Gastrocnemius medialis (tissue), 4 donors: Measurements from ENCODE around the gene COPS2. TPM values are rescaled to one million over a fixed set of nuclear protein-coding genes. Genes with fewer than 3 reads are reported as not detected.

Experiments used
- ATAC-seq, 2 donors: fragments of 150-250 bp; one replicate each; pipeline ENCODE4 v1.9.1; 2016
- DNase-seq, 2 donors: peaks; one replicate each; pipeline ENCODE4 v3.0.0-alpha.2; 2019
- H3K27ac ChIP-seq, 4 donors: fragments of 200-600 bp; sonication (generic); 1 replicate in 1 of 4; 2 replicates in 3 of 4; pipeline ENCODE4 v1.5.1; 2016 to 2018; ENCODE audit warnings: mild to moderate bottlenecking in 2 of 4, moderate library complexity in 1 of 4
- H3K27me3 ChIP-seq, 3 donors: fragments of 200-600 bp; sonication (generic) in 2 of 3; 1 replicate in 1 of 3; 2 replicates in 2 of 3; pipeline versions ENCODE4 v1.5.1 to v1.6.0; 2016 to 2019; ENCODE audit warnings: mild to moderate bottlenecking in 1 of 3, moderate library complexity in 1 of 3
- H3K36me3 ChIP-seq, 2 donors: fragments of 200-600 bp; sonication (generic) in 1 of 2; one replicate each; pipeline ENCODE4 v1.5.1; 2017 to 2018
- H3K4me1 ChIP-seq, 2 donors: fragments of 200-600 bp; sonication (generic) in 1 of 2; one replicate each; pipeline ENCODE4 v1.5.1; 2016 to 2017; ENCODE audit warnings: mild to moderate bottlenecking in 2 of 2
- H3K4me3 ChIP-seq, 4 donors: fragments of 200-600 bp; sonication (generic) in 3 of 4; 1 replicate in 1 of 4; 2 replicates in 3 of 4; pipeline ENCODE4 v1.5.1; 2016 to 2019; ENCODE audit warnings: mild to moderate bottlenecking in 2 of 4
- H3K9me3 ChIP-seq, 3 donors: fragments of 200-600 bp; sonication (generic) in 2 of 3; 1 replicate in 1 of 3; 2 replicates in 2 of 3; pipeline ENCODE4 v1.5.1; 2016 to 2019
- POLR2A ChIP-seq, 2 donors: fragments of 450-650 bp; IDR thresholded peaks; one replicate each; pipeline ENCODE4 v1.6.1; 2017; ENCODE audit warnings: antibody characterized with exemption in 2 of 2, mild to moderate bottlenecking in 2 of 2, moderate library complexity in 2 of 2
- in situ Hi-C, 4 donors: fragments of 200-750 bp; cut with MboI; loops; one replicate each; pipeline versions ENCODE4 v1.15.0 to v1.8.0; 2017; ENCODE audit warnings: low sequenced_read_pairs in 4 of 4
- intact Hi-C: fragments of 100-400 bp; cut with DNase I; formaldehyde crosslinking; loops from one replicate; pipeline ENCODE4 v1.15.1; 2023; ENCODE audit warnings: low total_unique reads
- total RNA-seq, 4 donors: library from RNA; depleted of rRNA; stranded (reverse); fragments of >200 nt; gene quantifications; one replicate each; pipeline versions ENCODE4 v1.1.0 to v1.2.3, GENCODE V29; 2016
- TF ChIP-seq, protein P1 (sequence below), 5 experiments: fragments of 450-650 bp in 3 of 5; fragments of 200-600 bp in 2 of 5; sonication (generic) in 2 of 5; IDR thresholded peaks in 4 of 5; conservative IDR thresholded peaks in 1 of 5; 1 replicate in 4 of 5; 2 replicates in 1 of 5; pipeline ENCODE4 v1.5.1; 2016 to 2019; ENCODE audit warnings: antibody characterized with exemption in 5 of 5, mild to moderate bottlenecking in 3 of 5, moderate library complexity in 3 of 5

The COPS2 gene
- total RNA-seq: 10 to 100 TPM; 69.5 to 98.2 (median 93.2) TPM

GRCh38 chr15:49155110-49155833 is at the start of gene COPS2:
Gene COPS2, minus strand, starts transcription at chr15:49155599. Its CDS starts 21 bp downstream, at chr15:49155578.
- peaks cover 36 to 45% of the 10 kb centered on the region in 2 donors for H3K4me1 ChIP-seq
- TF ChIP-seq POLR2A (IDR thresholded peaks at IDR 0.05): peak; percentile 45 to 66
- TF ChIP-seq, protein P1, sequence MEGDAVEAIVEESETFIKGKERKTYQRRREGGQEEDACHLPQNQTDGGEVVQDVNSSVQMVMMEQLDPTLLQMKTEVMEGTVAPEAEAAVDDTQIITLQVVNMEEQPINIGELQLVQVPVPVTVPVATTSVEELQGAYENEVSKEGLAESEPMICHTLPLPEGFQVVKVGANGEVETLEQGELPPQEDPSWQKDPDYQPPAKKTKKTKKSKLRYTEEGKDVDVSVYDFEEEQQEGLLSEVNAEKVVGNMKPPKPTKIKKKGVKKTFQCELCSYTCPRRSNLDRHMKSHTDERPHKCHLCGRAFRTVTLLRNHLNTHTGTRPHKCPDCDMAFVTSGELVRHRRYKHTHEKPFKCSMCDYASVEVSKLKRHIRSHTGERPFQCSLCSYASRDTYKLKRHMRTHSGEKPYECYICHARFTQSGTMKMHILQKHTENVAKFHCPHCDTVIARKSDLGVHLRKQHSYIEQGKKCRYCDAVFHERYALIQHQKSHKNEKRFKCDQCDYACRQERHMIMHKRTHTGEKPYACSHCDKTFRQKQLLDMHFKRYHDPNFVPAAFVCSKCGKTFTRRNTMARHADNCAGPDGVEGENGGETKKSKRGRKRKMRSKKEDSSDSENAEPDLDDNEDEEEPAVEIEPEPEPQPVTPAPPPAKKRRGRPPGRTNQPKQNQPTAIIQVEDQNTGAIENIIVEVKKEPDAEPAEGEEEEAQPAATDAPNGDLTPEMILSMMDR (IDR thresholded peaks at IDR 0.05 in 4 of 5, conservative IDR thresholded peaks at IDR 0.05 in 1 of 5): no peak
- DNase-seq (peak; percentile 93 to 95), ATAC-seq (peak; percentile 99 to 100)
- no peaks in the 10 kb centered on the region for H3K27me3 ChIP-seq
- in situ Hi-C loops: loop anchor here in 2 of 4 donors (10.0 to 25.0 kb wide), 2 partner anchors 293 to 470 kb away; partner anchors contain the start of genes DTWD1 (in 1 of the 2) and FAM227B (in 1 of the 2)
- H3K36me3 ChIP-seq: no peaks in the 10 kb centered on the region
- intact Hi-C loops: loop anchor here (1.0 to 5.0 kb wide), 5 partner anchors 15 to 1199 kb away; partner anchors contain the start of genes DTWD1, DUT, EID1 and FAM227B
- H3K4me3 ChIP-seq: peak within 1 kb of the TSS; percentile 73 to 99 (median 84)
- H3K27ac ChIP-seq: peak within 1 kb of the TSS; percentile 85 to 96 (median 90)
- no peaks in the 10 kb centered on the region for H3K9me3 ChIP-seq

GRCh38 chr15:49200347-49200746 is 44.9 kb upstream of the COPS2 start:
- no peak for ATAC-seq
- Histone ChIP-seq H3K4me1 (peaks cover 8 to 13% of the 10 kb centered on the region in 2 donors), H3K4me3 (no peak overlapping the region), H3K36me3 (no peaks in the 10 kb centered on the region), H3K27me3 (no peaks in the 10 kb centered on the region), H3K27ac (no peak overlapping the region), H3K9me3 (no peaks in the 10 kb centered on the region)
- intact Hi-C loops: no loop called here
- TF ChIP-seq, protein P1 (IDR thresholded peaks at IDR 0.05 in 4 of 5, conservative IDR thresholded peaks at IDR 0.05 in 1 of 5): no peak
- no peak for TF ChIP-seq POLR2A (IDR thresholded peaks at IDR 0.05)
- in situ Hi-C loops: no loop called here
- no peak for DNase-seq

DNA sequence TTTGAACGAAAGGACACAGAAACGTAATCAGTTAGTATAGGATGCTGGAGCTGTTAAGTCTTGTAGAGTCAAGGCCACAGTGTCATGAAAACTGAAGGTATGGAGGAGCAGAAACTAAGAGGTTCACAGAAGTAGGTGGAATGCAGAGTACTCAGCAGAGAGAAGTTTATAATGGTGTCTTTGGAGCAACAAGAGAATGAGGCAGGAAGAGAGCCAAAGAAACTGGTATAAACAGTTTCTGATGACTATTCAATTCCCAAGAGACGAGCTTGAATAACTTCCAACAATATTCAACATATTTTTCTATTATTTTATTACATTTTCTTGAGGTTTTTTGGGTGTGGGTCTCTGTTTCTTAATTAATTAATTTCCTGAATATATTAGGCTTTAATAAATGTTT is 44.3 kb upstream of the COPS2 start:
- ATAC-seq (no peak), DNase-seq (no peak)
- no peak overlapping the region for H3K27ac ChIP-seq
- in situ Hi-C loops (no loop called here), intact Hi-C loops (no loop called here)
- H3K36me3 ChIP-seq: no peaks in the 10 kb centered on the region
- no peaks in the 10 kb centered on the region for H3K27me3 ChIP-seq
- H3K4me3 ChIP-seq: no peak overlapping the region
- TF ChIP-seq POLR2A (IDR thresholded peaks at IDR 0.05): no peak
- TF ChIP-seq, protein P1 (IDR thresholded peaks at IDR 0.05 in 4 of 5, conservative IDR thresholded peaks at IDR 0.05 in 1 of 5): no peak
- H3K9me3 ChIP-seq: no peaks in the 10 kb centered on the region
- H3K4me1 ChIP-seq: peaks cover 8 to 13% of the 10 kb centered on the region in 2 donors

- H3K36me3 ChIP-seq: no peaks in the 10 kb centered on the region
- H3K4me3 ChIP-seq: no peak overlapping the region
- intact Hi-C loops: no loop called here
- no peak for ATAC-seq
- peaks cover 8 to 13% of the 10 kb centered on the region in 2 donors for H3K4me1 ChIP-seq
- no peaks in the 10 kb centered on the region for H3K27me3 ChIP-seq
- DNase-seq: no peak
- in situ Hi-C loops: no loop called here
- H3K9me3 ChIP-seq: no peaks in the 10 kb centered on the region
- no peak for TF ChIP-seq POLR2A (IDR thresholded peaks at IDR 0.05)
- TF ChIP-seq, protein P1 (IDR thresholded peaks at IDR 0.05 in 4 of 5, conservative IDR thresholded peaks at IDR 0.05 in 1 of 5): no peak
- H3K27ac ChIP-seq: no peak overlapping the region
These were observed 41.5 kb upstream of the COPS2 start for GRCh38 chr15:49196856-49197255.
